ENCODE data around the gene ELF1.

Gene ELF1

GRCh38 chr13:40933508-40934204 is 85.5 kb downstream of the ELF1 start:
- TF ChIP-seq CTCF (IDR thresholded peaks at IDR 0.05): no peak

- TF ChIP-seq CTCF (IDR thresholded peaks at IDR 0.05): no peak
These were observed 86.9 kb downstream of the ELF1 start for GRCh38 chr13:40932252-40932651.

GRCh38 chr13:40931719-40932118 is 87.4 kb downstream of the ELF1 start:
- no peak for TF ChIP-seq CTCF (IDR thresholded peaks at IDR 0.05)

- no peak for TF ChIP-seq CTCF (IDR thresholded peaks at IDR 0.05)
These were observed 90.1 kb downstream of the ELF1 start for GRCh38 chr13:40928980-40929379.

- no peak for TF ChIP-seq CTCF (IDR thresholded peaks at IDR 0.05)
These were observed 91.2 kb downstream of the ELF1 start for GRCh38 chr13:40927929-40928328.

- no peak for TF ChIP-seq CTCF (IDR thresholded peaks at IDR 0.05)
These were observed 95.2 kb downstream of the ELF1 start for GRCh38 chr13:40923867-40924266.

- no peak for TF ChIP-seq CTCF (IDR thresholded peaks at IDR 0.05)
These were observed 96.6 kb downstream of the ELF1 start for GRCh38 chr13:40922437-40923040.
